GM12875 (cell line): ENCODE results near the gene SEC22A.

Source experiments
- H3K4me3 ChIP-seq: one replicate; pipeline ENCODE4 v1.5.1; 2011; ENCODE audit warnings: low read depth, low read length, control low read depth
- CTCF ChIP-seq: IDR thresholded peaks from 2 replicates; pipeline ENCODE4 v1.5.1; 2011; ENCODE audit warnings: low read depth, mild to moderate bottlenecking, control low read depth, inconsistent platforms, low read length, moderate library complexity, borderline replicate concordance; ENCODE audit not compliant: insufficient read depth

SEC22A gene

GRCh38 chr3:123311201-123311600 lies 109.5 kb downstream of the SEC22A start:
- no peak for TF ChIP-seq CTCF

GRCh38 chr3:123312331-123313265 lies 110.9 kb downstream of the SEC22A start:
- no peak for TF ChIP-seq CTCF
- no peak overlapping the region for H3K4me3 ChIP-seq

More at GRCh38 chr3:123311201-123311600, 109.5 kb downstream of the SEC22A start:
- H3K4me3 ChIP-seq, result no peak overlapping the region

GRCh38 chr3:123313889-123314288 lies 112.1 kb downstream of the SEC22A start:
- H3K4me3 ChIP-seq, result no peak overlapping the region
- no peak for TF ChIP-seq CTCF

GRCh38 chr3:123314359-123315270 lies 112.9 kb downstream of the SEC22A start:
- H3K4me3 ChIP-seq, result no peak overlapping the region
- no peak for TF ChIP-seq CTCF

- no peak overlapping the region for H3K4me3 ChIP-seq
- no peak for TF ChIP-seq CTCF
Measured at GRCh38 chr3:123315271-123315595, 113.5 kb downstream of the SEC22A start.

- no peak for TF ChIP-seq CTCF
Measured at GRCh38 chr3:123317716-123318115, 116.0 kb downstream of the SEC22A start.

More at GRCh38 chr3:123317716-123318115, 116.0 kb downstream of the SEC22A start:
- no peak overlapping the region for H3K4me3 ChIP-seq
